ENCODE data around the gene GYPB.
"Not testable (repeated sequence)": the region's sequence is repeated elsewhere in the genome, so short reads cannot be mapped to it uniquely, and the experiment has no call there.

- not testable (repeated sequence) for TF ChIP-seq CTCF (IDR thresholded peaks at IDR 0.05; ENCODE audit: insufficient read depth, low read depth, low read length); EZH2 (IDR thresholded peaks at IDR 0.05; ENCODE audit: insufficient read depth, low read length)
Observed at GRCh38 chr4:144049495-144050424, 30.6 kb upstream of the GYPB start.
